ENCODE measurements around the gene METTL25B. TPM values are rescaled to one million over a fixed set of nuclear protein-coding genes. Genes with fewer than 3 reads are reported as not detected.

METTL25B gene
- total and polyA plus RNA-seq, 2 donors (not counting 3 experiments of a cell fraction or from before 2014, with no cell fraction given) = 12.8 to 15.0 TPM

GRCh38 chr1:156742017-156742416 is 13.7 kb downstream of the METTL25B start:
- Histone ChIP-seq H2AFZ (ENCODE audit: low read depth, low read length) (no peak overlapping the region), H3K27ac (ENCODE audit: insufficient read depth, low read depth, low read length) (no peak overlapping the region), H3K9me3 (replicated peaks; ENCODE audit: control insufficient read depth, insufficient read depth, low read length) (no peaks in the 10 kb centered on the region), H4K20me1 (replicated peaks; ENCODE audit: control insufficient read depth, extremely low read depth, insufficient read depth, low read length) (no peaks in the 10 kb centered on the region), H3K27me3 (ENCODE audit: control insufficient read depth in 2 of 2, insufficient read depth in 2 of 2, low read length in 2 of 2) (no peaks in the 10 kb centered on the region), H3K4me3 (replicated peaks in 1 of 3; ENCODE audit: insufficient read depth in 1 of 3, low read depth in 1 of 3, low read length in 3 of 3) (no peak overlapping the region), H3K4me1 (ENCODE audit: control insufficient read depth, extremely low read depth, insufficient read depth, low read length) (peaks cover 22% of the 10 kb centered on the region), H3K79me2 (ENCODE audit: control insufficient read depth, insufficient read depth, low read length) (peaks cover 38% of the 10 kb centered on the region), H3K9ac (replicated peaks; ENCODE audit: extremely low read depth, insufficient read depth, low read length) (no peak overlapping the region), H3K36me3 (ENCODE audit: control insufficient read depth in 2 of 2, extremely low read depth in 1 of 2, insufficient read depth in 2 of 2, low read length in 2 of 2) (peaks cover 11 to 22% of the 10 kb centered on the region in 2 experiments), H3K4me2 (ENCODE audit: insufficient read depth, low read length) (no peak overlapping the region), H3K9me1 (replicated peaks; ENCODE audit: control insufficient read depth, extremely low read depth, insufficient read depth, low read length) (no peaks in the 10 kb centered on the region)
- dilution Hi-C loops (cut with MboI; ENCODE audit: extremely low pct_ligation_motif_present, low sequenced_read_pairs) (no loop called here), intact Hi-C loops (cut with micrococcal nuclease) (loop anchor here (5.0 kb wide), 1 partner anchor 150 kb away; the partner anchor contains the start of gene PEAR1)
- CTCF ChIA-PET = interaction anchor here (2.4 to 2.6 kb wide), 2 partner anchors 10 to 14 kb away, joined by 14 to 52 read pairs; partner anchors contain the start of genes HDGF, ISG20L2 and METTL25B
- DNase-seq (ENCODE audit: low read depth, low spot score) (no peak), FAIRE-seq (no peak)
- no TSS peak for BruUV-seq (replicated peaks)
- POLR2A ChIA-PET = no interaction called here
- no peak for TF ChIP-seq MYC (IDR thresholded peaks at IDR 0.05; ENCODE audit: low read depth, low read length)
- TF ChIP-seq CTCF (IDR thresholded peaks at IDR 0.05; ENCODE audit: extremely low read depth in 1 of 2, insufficient read depth in 1 of 2, low read depth in 1 of 2, low read length in 2 of 2) = no peak
- no peak for TF ChIP-seq POLR2A (IDR thresholded peaks at IDR 0.05; ENCODE audit: low read depth, low read length)

- no peak for FAIRE-seq
- DNase-seq (ENCODE audit: low read depth, low spot score) = no peak
- H3K4me2 ChIP-seq (ENCODE audit: insufficient read depth, low read length) = no peak overlapping the region
- H3K9me1 ChIP-seq (replicated peaks; ENCODE audit: control insufficient read depth, extremely low read depth, insufficient read depth, low read length) = no peaks in the 10 kb centered on the region
- TF ChIP-seq CTCF (IDR thresholded peaks at IDR 0.05; ENCODE audit: extremely low read depth in 1 of 2, insufficient read depth in 1 of 2, low read depth in 1 of 2, low read length in 2 of 2) (no peak), MYC (IDR thresholded peaks at IDR 0.05; ENCODE audit: low read depth, low read length) (no peak), GATA2 (IDR thresholded peaks at IDR 0.05; ENCODE audit: insufficient read depth, insufficient read length, low read depth, low read length) (no peak), FOS (IDR thresholded peaks at IDR 0.05; ENCODE audit: borderline replicate concordance, insufficient read depth, low read length) (no peak), JUN (IDR thresholded peaks at IDR 0.05; ENCODE audit: borderline replicate concordance, insufficient read depth, insufficient read length, low read depth) (no peak), POLR2AphosphoS5 (IDR thresholded peaks at IDR 0.05; ENCODE audit: insufficient read depth, low read depth, low read length) (no peak), EZH2 (IDR thresholded peaks at IDR 0.05; ENCODE audit: borderline replicate concordance, low read depth, low read length, severe bottlenecking) (no peak), POLR2A (IDR thresholded peaks at IDR 0.05; ENCODE audit: low read depth, low read length) (no peak), MAX (IDR thresholded peaks at IDR 0.05; ENCODE audit: insufficient read depth, insufficient read length) (no peak)
- no peaks in the 10 kb centered on the region for H4K20me1 ChIP-seq (replicated peaks; ENCODE audit: control insufficient read depth, extremely low read depth, insufficient read depth, low read length)
- no peaks in the 10 kb centered on the region for H3K9me3 ChIP-seq (replicated peaks; ENCODE audit: control insufficient read depth, insufficient read depth, low read length)
- no TSS peak for BruUV-seq (replicated peaks)
- H3K4me3 ChIP-seq (replicated peaks in 1 of 3; ENCODE audit: insufficient read depth in 1 of 3, low read depth in 1 of 3, low read length in 3 of 3) = no peak overlapping the region
- CTCF ChIA-PET = no interaction called here
- H3K27me3 ChIP-seq (ENCODE audit: control insufficient read depth in 2 of 2, insufficient read depth in 2 of 2, low read length in 2 of 2) = no peaks in the 10 kb centered on the region
- POLR2A ChIA-PET = no interaction called here
- H3K4me1 ChIP-seq (ENCODE audit: control insufficient read depth, extremely low read depth, insufficient read depth, low read length) = peaks cover 29% of the 10 kb centered on the region
- peaks cover 11 to 17% of the 10 kb centered on the region in 2 experiments for H3K36me3 ChIP-seq (ENCODE audit: control insufficient read depth in 2 of 2, extremely low read depth in 1 of 2, insufficient read depth in 2 of 2, low read length in 2 of 2)
- H3K27ac ChIP-seq (ENCODE audit: insufficient read depth, low read depth, low read length) = no peak overlapping the region
- H2AFZ ChIP-seq (ENCODE audit: low read depth, low read length) = no peak overlapping the region
- peaks cover 46% of the 10 kb centered on the region for H3K79me2 ChIP-seq (ENCODE audit: control insufficient read depth, insufficient read depth, low read length)
- dilution Hi-C loops (cut with MboI; ENCODE audit: extremely low pct_ligation_motif_present, low sequenced_read_pairs) = no loop called here
- no peak overlapping the region for H3K9ac ChIP-seq (replicated peaks; ENCODE audit: extremely low read depth, insufficient read depth, low read length)
- intact Hi-C loops (cut with micrococcal nuclease) = loop anchor here (5.0 kb wide), 1 partner anchor 150 kb away; the partner anchor contains the start of gene PEAR1
Observed at GRCh38 chr1:156742801-156743200, 14.5 kb downstream of the METTL25B start.

Measured in endothelial cell of umbilical vein (primary cell).